SK-N-SH (cell line): Measurements from ENCODE around the gene SLFNL1. TPM values are rescaled to one million over a fixed set of nuclear protein-coding genes. Genes with fewer than 3 reads are reported as not detected.

ENCODE experiments used
- CTCF ChIA-PET: fragments of 300-600, 350-600 bp; formaldehyde crosslinking; extraction: SDS; loops from one replicate; lab custom pipeline; 2021; lab: Yijun Ruan, JAX
- POLR2A ChIA-PET: fragments of 350-600 bp; sonication (Branson Sonifier 250); formaldehyde crosslinking; extraction: SDS; loops from one replicate; lab custom pipeline; 2020; ENCODE audit warnings: antibody characterized with exemption, inconsistent platforms; lab: Yijun Ruan, JAX
- DNase-seq: peaks from one replicate; pipeline ENCODE4 v3.0.0; 2012
- H2AFZ ChIP-seq: fragments of 200-600 bp; sonication (generic); 2 replicates; pipeline ENCODE4 v1.8.1; 2016; ENCODE audit warnings: antibody characterized with exemption, mild to moderate bottlenecking, low read depth
- H3F3A ChIP-seq: fragments of 200-600 bp; sonication (generic); replicated peaks from 2 replicates; pipeline ENCODE3; 2016; ENCODE audit warnings: antibody characterized with exemption, mild to moderate bottlenecking; ENCODE audit not compliant: insufficient read depth
- H3K27ac ChIP-seq, 2 experiments: fragments of 200-500 bp in 1 of 2; fragments of 200-600 bp in 1 of 2; sonication (Bioruptor generic) in 1 of 2; sonication (generic), shearing (Covaris generic) in 1 of 2; 2 replicates each; pipeline versions ENCODE4 v1.5.1 to v1.6.1; 2014 to 2016; ENCODE audit warnings: low read depth in 2 of 2, inconsistent platforms in 1 of 2, low read length in 1 of 2, mild to moderate bottlenecking in 1 of 2, mixed read lengths in 1 of 2
- H3K27me3 ChIP-seq: fragments of 200-600 bp; sonication (generic), shearing (Covaris generic); 2 replicates; pipeline ENCODE4 v1.6.1; 2016; ENCODE audit warnings: mixed run types; ENCODE audit not compliant: insufficient read depth
- H3K36me3 ChIP-seq, 2 experiments: fragments of 200-500 bp in 1 of 2; fragments of 200-600 bp in 1 of 2; sonication (Bioruptor generic) in 1 of 2; sonication (generic) in 1 of 2; replicated peaks in 1 of 2; 2 replicates each; pipeline versions ENCODE3 to v1.5.1; 2014 to 2016; ENCODE audit warnings: low read length in 1 of 2, mild to moderate bottlenecking in 1 of 2; ENCODE audit not compliant: insufficient read depth in 2 of 2, control insufficient read depth in 1 of 2
- H3K4me1 ChIP-seq, 2 experiments: fragments of 200-500 bp in 1 of 2; fragments of 200-600 bp in 1 of 2; sonication (Bioruptor generic) in 1 of 2; sonication (generic), shearing (Covaris generic) in 1 of 2; 2 replicates each; pipeline versions ENCODE4 v1.5.1 to v1.6.1; 2014 to 2016; ENCODE audit warnings: low read depth in 1 of 2, low read length in 1 of 2, mixed run types in 1 of 2; ENCODE audit not compliant: insufficient read depth in 2 of 2, control insufficient read depth in 1 of 2
- H3K4me2 ChIP-seq: fragments of 200-600 bp; sonication (generic), shearing (Covaris generic); 2 replicates; pipeline ENCODE4 v1.6.1; 2017; ENCODE audit warnings: mixed run types
- H3K4me3 ChIP-seq, 2 experiments: fragments of 200-500 bp in 1 of 2; fragments of 200-600 bp in 1 of 2; sonication (Bioruptor generic) in 1 of 2; sonication (generic), shearing (Covaris generic) in 1 of 2; 2 replicates each; pipeline versions ENCODE4 v1.5.1 to v1.8.1; 2014 to 2016; ENCODE audit warnings: low read depth in 2 of 2, inconsistent platforms in 1 of 2, low read length in 1 of 2, mild to moderate bottlenecking in 1 of 2, mixed read lengths in 1 of 2, moderate library complexity in 1 of 2
- H3K79me2 ChIP-seq: fragments of 200-600 bp; sonication (generic); 2 replicates; pipeline ENCODE4 v1.8.1; 2017; ENCODE audit warnings: mild to moderate bottlenecking; ENCODE audit not compliant: insufficient read depth
- H3K9ac ChIP-seq: fragments of 200-600 bp; sonication (generic); 2 replicates; pipeline ENCODE4 v1.6.1; 2017; ENCODE audit warnings: mixed run types
- H3K9me2 ChIP-seq: fragments of 200-600 bp; sonication (generic); 2 replicates; pipeline ENCODE4 v1.6.1; 2017; ENCODE audit warnings: mixed run types
- H3K9me3 ChIP-seq: fragments of 200-600 bp; sonication (generic); 2 replicates; pipeline ENCODE4 v1.6.1; 2017; ENCODE audit warnings: mixed run types, mild to moderate bottlenecking, moderate library complexity
- H4K20me1 ChIP-seq: fragments of 200-600 bp; sonication (generic); 2 replicates; pipeline ENCODE4 v1.6.1; 2017; ENCODE audit warnings: mild to moderate bottlenecking, mixed run types; ENCODE audit not compliant: insufficient read depth
- CHD2 ChIP-seq: fragments of 150-350 bp; IDR thresholded peaks from 2 replicates; pipeline ENCODE4 v1.6.1; 2018; ENCODE audit warnings: low read length; ENCODE audit not compliant: partially characterized antibody
- ELF1 ChIP-seq: IDR thresholded peaks from 2 replicates; pipeline ENCODE4 v1.4.0; 2012
- EP300 ChIP-seq, 2 experiments: IDR thresholded peaks; 2 replicates each; pipeline versions ENCODE4 v1.4.0 to v1.6.1; 2012; ENCODE audit warnings: borderline replicate concordance in 1 of 2, low read depth in 1 of 2, low read length in 1 of 2
- EZH2phosphoT487 ChIP-seq: fragments of 200-600 bp; sonication (generic); IDR thresholded peaks from 2 replicates; pipeline ENCODE4 v1.6.1; 2017; ENCODE audit warnings: low read depth, mixed run types, mild to moderate bottlenecking, antibody characterized with exemption, moderate library complexity, borderline replicate concordance
- FOSL2 ChIP-seq: IDR thresholded peaks from 2 replicates; pipeline ENCODE4 v1.4.0; 2012; ENCODE audit warnings: low read depth, mild to moderate bottlenecking, moderate library complexity, borderline replicate concordance
- FOXJ3 ChIP-seq: sonication (generic); formaldehyde crosslinking; IDR thresholded peaks from 2 replicates; pipeline ENCODE4 v1.5.1; 2020; ENCODE audit warnings: mild to moderate bottlenecking, missing genetic modification reagents
- FOXM1 ChIP-seq: IDR thresholded peaks from 2 replicates; pipeline ENCODE4 v1.4.0; 2012; ENCODE audit warnings: low read depth, mild to moderate bottlenecking
- JUND ChIP-seq: IDR thresholded peaks from 2 replicates; pipeline ENCODE4 v1.4.0; 2012
- NRF1 ChIP-seq: IDR thresholded peaks from 2 replicates; pipeline ENCODE4 v1.6.1; 2012; ENCODE audit warnings: low read depth, mild to moderate bottlenecking, low read length
- POLR2AphosphoS5 ChIP-seq: IDR thresholded peaks from 2 replicates; pipeline ENCODE4 v1.6.1; 2012; ENCODE audit warnings: low read depth, low read length
- RAD21 ChIP-seq: IDR thresholded peaks from 2 replicates; pipeline ENCODE4 v1.6.1; 2012; ENCODE audit warnings: mild to moderate bottlenecking, low read length
- USF2 ChIP-seq: fragments of 150-350 bp; IDR thresholded peaks from 2 replicates; pipeline ENCODE4 v1.6.1; 2017; ENCODE audit warnings: antibody characterized with exemption, low read length, low read depth, borderline replicate concordance
- WGBS: methylation state at CpG from one replicate; pipeline ENCODE4 v1.1.6; 2017; ENCODE audit warnings: low lambda C conversion rate; 5-methylcytosine and 5-hydroxymethylcytosine counted together
- polyA plus RNA-seq, 3 experiments: library from polyadenylated mRNA; depleted of rRNA; stranded (reverse); fragments of >200 nt; gene quantifications; 2 replicates each; pipeline ENCODE4 v1.2.3, GENCODE V29; 2012
- TF ChIP-seq, protein P1 (sequence below): fragments of 200-600 bp; sonication (generic); IDR thresholded peaks from 2 replicates; pipeline ENCODE4 v1.6.1; 2017; ENCODE audit warnings: antibody characterized with exemption, mild to moderate bottlenecking, moderate library complexity

SLFNL1 gene
- polyA plus RNA-seq, 1 of the 3 experiments (the other 2 are of a cell fraction) = 0.26 TPM

GRCh38 chr1:41023279-41023990 is 1.9 kb upstream of the SLFNL1 start:
- Histone ChIP-seq H3K27me3 (no peaks in the 10 kb centered on the region), H3K9me2 (no peaks in the 10 kb centered on the region), H3K9me3 (no peaks in the 10 kb centered on the region), H2AFZ (no peak overlapping the region), H3K27ac (no peak overlapping the region), H3K4me1 (no peaks in the 10 kb centered on the region; a peak in 1 of 4 replicates), H3K9ac (no peak overlapping the region), H3K79me2 (no peaks in the 10 kb centered on the region), H3K4me3 (no peak overlapping the region), H3F3A (peaks cover 3% of the 10 kb centered on the region), H3K36me3 (peaks cover 9 to 15% of the 10 kb centered on the region in 2 experiments), H3K4me2 (no peak overlapping the region), H4K20me1 (no peaks in the 10 kb centered on the region)
- TF ChIP-seq FOSL2 (no peak), EP300 (IDR thresholded peaks at IDR 0.05; ENCODE audit: borderline replicate concordance in 1 of 2, low read depth in 1 of 2, low read length in 1 of 2) (no peak), NRF1 (no peak), FOXJ3 (CRISPR knock-in tag) (no peak), ELF1 (no peak), RAD21 (peak; percentile 57)
- TF ChIP-seq, protein P1, sequence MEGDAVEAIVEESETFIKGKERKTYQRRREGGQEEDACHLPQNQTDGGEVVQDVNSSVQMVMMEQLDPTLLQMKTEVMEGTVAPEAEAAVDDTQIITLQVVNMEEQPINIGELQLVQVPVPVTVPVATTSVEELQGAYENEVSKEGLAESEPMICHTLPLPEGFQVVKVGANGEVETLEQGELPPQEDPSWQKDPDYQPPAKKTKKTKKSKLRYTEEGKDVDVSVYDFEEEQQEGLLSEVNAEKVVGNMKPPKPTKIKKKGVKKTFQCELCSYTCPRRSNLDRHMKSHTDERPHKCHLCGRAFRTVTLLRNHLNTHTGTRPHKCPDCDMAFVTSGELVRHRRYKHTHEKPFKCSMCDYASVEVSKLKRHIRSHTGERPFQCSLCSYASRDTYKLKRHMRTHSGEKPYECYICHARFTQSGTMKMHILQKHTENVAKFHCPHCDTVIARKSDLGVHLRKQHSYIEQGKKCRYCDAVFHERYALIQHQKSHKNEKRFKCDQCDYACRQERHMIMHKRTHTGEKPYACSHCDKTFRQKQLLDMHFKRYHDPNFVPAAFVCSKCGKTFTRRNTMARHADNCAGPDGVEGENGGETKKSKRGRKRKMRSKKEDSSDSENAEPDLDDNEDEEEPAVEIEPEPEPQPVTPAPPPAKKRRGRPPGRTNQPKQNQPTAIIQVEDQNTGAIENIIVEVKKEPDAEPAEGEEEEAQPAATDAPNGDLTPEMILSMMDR = peak; percentile 56
- 93% methylated on average over 5 of the region's 5 CpGs for WGBS
- ChIA-PET POLR2A (interaction anchor here (0.6 kb wide), 1 partner anchor 24 kb away, joined by 5 read pairs; no protein-coding TSS in a partner anchor), CTCF (interaction anchor here (0.7 to 2.7 kb wide), 13 partner anchors 11 to 236 kb away, joined by 3 to 12 read pairs (median 4); no protein-coding TSS in a partner anchor)
- DNase-seq = peak; percentile 73

GRCh38 chr1:41022424-41022823 is 899 bp upstream of the SLFNL1 start:
- H3K27me3 ChIP-seq = no peaks in the 10 kb centered on the region
- H3K79me2 ChIP-seq = no peaks in the 10 kb centered on the region
- no peaks in the 10 kb centered on the region for H3K9me2 ChIP-seq
- no peak overlapping the region for H2AFZ ChIP-seq
- H3K4me3 ChIP-seq = no peak overlapping the region
- H3K27ac ChIP-seq = no peak overlapping the region
- 87% methylated on average over 10 of the region's 10 CpGs for WGBS
- peak; percentile 21 for DNase-seq
- no peak overlapping the region for H3K9ac ChIP-seq
- no peaks in the 10 kb centered on the region; a peak in 1 of 4 replicates for H3K4me1 ChIP-seq
- H3K36me3 ChIP-seq = peaks cover 8 to 16% of the 10 kb centered on the region in 2 experiments
- CTCF ChIA-PET = interaction anchor here (0.7 to 1.5 kb wide), 9 partner anchors 14 to 237 kb away, joined by 3 to 6 read pairs (median 3); no protein-coding TSS in a partner anchor
- TF ChIP-seq FOXM1 (no peak), CHD2 (no peak), EZH2phosphoT487 (no peak), POLR2AphosphoS5 (no peak), USF2 (no peak), EP300 (IDR thresholded peaks at IDR 0.05; ENCODE audit: borderline replicate concordance in 1 of 2, low read depth in 1 of 2, low read length in 1 of 2) (no peak), JUND (no peak)
- no peaks in the 10 kb centered on the region for H4K20me1 ChIP-seq
- peaks cover 3% of the 10 kb centered on the region for H3F3A ChIP-seq
- no peaks in the 10 kb centered on the region for H3K9me3 ChIP-seq
- POLR2A ChIA-PET = no interaction called here
- H3K4me2 ChIP-seq = no peak overlapping the region
